CD4-positive, alpha-beta T cell treated with Interleukin-6 for 4 hours (primary cell): ENCODE measurements around the gene TMEM231.
"Not testable (repeated sequence)": the region's sequence is repeated elsewhere in the genome, so short reads cannot be mapped to it uniquely, and the experiment has no call there.

Experiments used
- DNase-seq: peaks from one replicate; pipeline ENCODE4 v3.0.0-alpha.2; 2020; ENCODE audit warnings: mixed read lengths

The TMEM231 gene

GRCh38 chr16:75566040-75566757, 10.1 kb upstream of the TMEM231 start, which contains the start of gene GABARAPL2:
GABARAPL2 (plus strand) TSS chr16:75566379; CDS start chr16:75566487, 108 bp downstream.
- peak; percentile 92 for DNase-seq

DNA sequence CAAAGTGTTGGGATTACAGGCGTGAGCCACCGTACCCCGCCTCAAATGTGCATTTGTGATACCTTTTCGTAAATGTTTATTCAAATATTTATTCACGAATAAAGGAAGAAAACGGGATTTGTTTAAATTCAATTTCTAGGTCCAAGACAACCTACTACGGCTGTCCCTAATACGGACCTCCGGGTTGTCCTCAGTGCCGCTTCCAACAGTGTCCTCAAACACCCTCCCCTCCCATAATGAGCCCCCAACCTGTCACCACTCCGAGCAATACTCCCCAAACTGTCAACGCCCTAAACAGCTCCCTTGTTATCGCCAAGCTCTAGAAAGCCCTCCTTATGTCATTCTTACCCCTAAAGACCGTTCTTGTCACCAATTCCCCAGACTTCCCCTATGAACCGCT, 9.6 kb upstream of the TMEM231 start:
- DNase-seq: no peak

DNA sequence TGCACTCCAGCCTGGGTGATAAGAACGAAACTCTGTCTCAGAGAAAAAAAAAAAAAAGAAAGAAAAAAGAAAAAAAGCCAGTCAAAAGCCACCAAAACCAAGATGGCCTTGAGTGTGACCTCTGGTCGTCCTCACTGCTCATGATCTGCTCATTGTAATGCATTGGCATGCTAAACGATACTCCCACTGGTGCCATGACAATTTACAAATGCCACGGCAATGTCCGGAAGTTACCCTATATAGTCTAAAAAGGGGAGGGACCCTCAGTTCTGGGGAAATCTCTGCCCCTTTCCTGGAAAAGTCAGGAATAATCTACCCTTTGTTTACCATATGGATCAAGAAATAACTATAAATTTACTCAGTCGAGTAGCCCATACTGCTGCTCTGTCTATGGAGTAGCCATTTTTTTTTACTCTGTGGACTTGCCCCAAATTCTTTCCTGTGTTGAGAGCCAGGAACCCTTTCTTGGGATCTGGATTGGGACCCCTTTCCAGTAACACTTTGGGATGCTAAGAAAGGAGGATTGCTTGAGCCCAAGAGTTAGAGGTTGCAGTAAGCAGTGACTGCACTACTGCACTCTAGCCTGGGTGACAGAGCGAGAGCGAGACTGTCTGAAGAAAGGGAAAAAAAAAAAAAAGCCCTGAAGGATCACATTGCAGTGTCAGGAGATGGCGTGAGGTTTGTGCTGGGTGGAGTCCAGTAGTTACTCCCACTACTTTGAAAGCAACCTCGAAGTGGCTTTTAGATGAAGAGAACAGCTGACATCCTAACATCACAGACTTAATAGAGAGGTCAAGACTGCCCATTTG, 3.7 kb upstream of the TMEM231 start:
- no peak for DNase-seq

DNA sequence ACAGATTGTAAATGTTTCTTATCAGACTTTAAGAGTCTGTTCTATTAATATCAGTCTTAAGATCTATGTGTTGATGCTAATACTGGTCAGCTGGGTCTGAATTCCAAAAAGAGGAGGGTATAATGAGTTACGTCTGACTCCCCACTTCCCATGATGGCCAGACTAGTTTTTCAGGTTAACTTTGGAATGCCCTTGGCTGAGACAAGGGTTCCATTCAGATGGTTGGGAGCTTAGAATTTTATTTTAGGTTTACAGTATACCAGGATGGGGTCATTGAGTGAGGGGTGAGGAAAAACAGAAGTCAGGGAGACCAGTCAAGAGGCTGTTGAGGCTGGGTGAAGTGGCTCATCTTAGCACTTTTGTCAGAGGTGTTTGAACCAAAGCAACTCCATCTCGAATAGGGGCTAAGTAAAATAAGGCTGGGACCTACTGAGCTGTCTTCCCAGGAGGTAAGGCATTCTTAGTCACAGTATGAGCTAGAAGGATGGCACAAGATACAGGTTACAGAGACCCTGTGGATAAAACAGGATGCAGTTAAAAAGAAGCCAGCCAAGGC, 2.9 kb upstream of the TMEM231 start:
- DNase-seq: no peak

DNA sequence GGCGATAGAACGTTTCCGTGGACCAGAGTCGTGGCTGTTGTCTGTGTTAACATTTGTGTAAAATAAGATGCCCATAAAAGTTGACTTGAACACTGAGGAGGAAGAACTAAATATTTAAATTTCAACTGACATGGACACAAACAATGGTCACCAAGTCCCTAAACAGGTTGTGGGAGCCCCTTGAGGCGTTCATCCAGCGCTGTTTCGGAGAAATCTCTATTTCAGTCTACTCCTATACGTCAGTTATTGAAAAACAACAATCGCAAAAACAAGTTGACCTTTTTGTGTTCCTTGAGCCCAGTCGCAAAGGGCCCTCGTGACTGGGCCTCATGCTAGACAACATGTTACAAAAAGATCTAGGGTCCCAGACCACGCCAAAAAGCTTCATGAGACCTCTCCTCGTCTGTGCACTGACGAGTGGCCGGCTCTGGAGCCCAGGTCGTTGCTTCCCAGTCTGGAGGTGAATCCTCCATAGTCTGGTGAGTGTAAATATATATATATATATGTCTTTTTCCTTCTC, 439 bp upstream of the TMEM231 start:
- no peak for DNase-seq

DNA sequence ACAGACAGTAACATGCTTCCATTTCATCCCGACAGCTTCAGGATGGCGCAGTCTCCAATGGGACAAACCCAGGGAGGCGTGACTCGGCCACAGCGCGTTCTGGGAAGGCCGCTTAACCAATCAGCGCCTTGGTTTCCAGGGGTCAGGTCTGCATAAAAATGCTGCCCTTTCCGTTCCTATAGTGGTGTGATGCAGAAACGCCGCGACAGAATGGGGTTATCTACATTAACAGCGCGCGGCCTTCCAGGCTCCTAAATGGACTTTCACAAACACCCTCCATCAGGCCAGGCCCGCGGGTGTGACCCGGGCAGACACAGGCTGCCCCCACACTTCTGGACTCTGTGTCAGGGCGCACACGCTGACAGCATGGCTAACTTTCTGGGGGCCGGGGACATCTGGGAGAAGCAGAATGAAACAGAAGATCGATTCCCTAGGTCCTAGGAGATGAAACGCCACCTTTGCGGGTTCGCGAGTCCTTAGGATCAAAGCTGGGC, 792 bp downstream of the TMEM231 start:
- peak; percentile 3 for DNase-seq

DNA sequence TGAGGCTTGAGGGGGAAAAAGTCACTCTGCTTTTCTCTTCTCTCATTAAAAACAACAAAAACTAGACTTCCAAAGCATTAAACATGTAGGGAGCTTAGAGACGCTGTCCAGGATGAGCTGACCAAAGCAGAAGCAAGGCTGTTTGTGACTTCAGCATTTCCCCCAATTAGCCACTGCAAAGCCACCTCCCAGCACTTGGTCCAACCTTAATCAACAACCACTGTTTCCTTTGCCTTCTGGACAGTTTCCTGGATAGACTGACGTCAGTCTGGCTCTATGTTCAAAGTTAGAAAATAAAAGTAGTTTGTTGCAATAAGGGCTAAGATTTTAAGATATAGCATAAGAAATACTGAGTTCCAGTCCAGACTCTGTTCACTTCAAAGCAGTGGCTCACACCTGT, 3.1 kb downstream of the TMEM231 start:
- no peak for DNase-seq

DNA sequence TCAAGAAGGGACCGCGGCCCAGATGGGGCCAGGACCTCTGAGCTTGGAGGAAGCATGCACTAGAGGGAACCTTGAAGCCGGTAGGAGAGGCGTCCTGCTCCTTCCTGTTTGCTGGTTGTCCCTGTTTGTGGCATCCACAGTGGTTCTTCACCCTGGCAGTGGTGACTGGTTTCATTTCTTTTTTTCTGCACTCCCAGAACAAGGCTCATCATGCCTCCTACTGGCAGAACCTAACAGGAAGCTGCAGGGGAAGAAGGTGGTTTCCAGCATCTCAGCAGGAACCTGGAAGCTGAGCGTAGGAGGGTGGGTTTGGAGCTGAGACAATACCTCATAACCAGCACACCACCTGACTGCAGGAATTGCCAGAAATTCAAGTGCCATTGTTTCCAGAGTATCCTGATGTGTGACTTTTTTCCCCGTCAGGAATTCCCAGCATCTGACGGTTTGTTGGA, 5.8 kb downstream of the TMEM231 start:
- DNase-seq: peak; percentile 25

GRCh38 chr16:75548456-75548855, 7.6 kb downstream of the TMEM231 start:
- DNase-seq: not testable (repeated sequence)

DNA sequence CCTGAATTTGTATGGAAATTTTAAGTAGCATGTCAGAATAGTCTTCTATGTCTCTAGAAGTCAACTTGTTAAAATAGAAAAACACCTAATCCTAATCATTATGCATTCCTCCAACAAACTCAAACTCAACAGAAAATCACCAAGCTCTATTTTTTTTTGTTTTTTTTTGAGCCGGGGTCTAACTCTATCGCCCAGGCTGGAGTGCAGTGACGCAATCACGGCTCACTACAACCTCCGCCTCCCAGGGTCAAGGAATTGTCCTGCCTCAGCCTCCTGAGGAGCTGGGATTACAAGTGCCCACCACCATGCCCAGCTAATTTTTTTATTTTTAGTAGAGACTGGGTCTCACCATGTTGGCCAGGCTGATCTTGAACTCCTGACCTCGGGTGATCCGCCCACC, 9.8 kb downstream of the TMEM231 start:
- DNase-seq: no peak

GRCh38 chr16:75545879-75546278, 10.2 kb downstream of the TMEM231 start:
- DNase-seq: not testable (repeated sequence)

DNA sequence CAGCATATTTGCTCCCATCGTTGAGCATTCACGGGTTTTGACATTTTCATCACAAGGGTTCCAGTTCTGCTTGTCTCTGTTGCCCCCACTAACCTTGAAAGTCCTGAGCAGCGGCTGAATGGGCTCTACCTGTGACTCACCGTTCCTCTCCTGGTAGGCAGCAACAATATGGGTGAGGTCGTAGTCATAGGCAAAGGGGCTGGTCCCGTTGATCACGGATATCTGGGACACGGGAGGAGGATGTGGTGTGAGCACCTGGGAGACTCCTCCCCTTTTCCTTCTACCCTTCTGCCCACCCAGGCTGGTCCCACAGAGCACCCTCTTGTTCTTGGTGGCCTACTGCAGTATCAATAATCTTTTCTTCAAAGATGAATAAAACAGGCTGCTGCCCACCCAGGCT, 13.6 kb downstream of the TMEM231 start:
- not testable (repeated sequence) for DNase-seq

DNA sequence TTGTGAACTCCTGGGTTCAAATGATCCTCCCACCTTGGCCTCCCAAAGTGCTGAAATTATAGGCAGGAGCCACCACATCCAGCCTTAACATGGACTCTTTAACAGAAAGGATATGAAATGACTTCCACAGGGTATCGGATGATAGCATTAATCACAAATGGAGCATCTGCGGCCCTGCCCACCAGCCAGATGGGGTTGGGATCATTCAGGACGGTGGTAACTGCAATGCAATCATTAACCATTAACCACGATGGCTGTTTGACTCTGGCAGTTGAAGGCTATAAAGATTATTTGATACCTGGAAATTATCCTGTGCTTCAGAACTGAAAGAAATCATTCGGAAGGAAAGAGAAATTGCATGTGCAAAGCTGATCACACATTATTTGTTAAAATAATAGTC, 14.8 kb downstream of the TMEM231 start:
- DNase-seq: no peak

- not testable (repeated sequence) for DNase-seq
These were observed 17.0 kb downstream of the TMEM231 start for GRCh38 chr16:75538882-75539565.

GRCh38 chr16:75537776-75538175, 18.3 kb downstream of the TMEM231 start:
- no peak for DNase-seq

- DNase-seq: no peak
These were observed 20.2 kb downstream of the TMEM231 start, which contains the start of gene CHST5 for GRCh38 chr16:75535901-75536300. CHST5 (minus strand) TSS chr16:75536108; CDS start chr16:75530384, 5,724 bp downstream.

DNA sequence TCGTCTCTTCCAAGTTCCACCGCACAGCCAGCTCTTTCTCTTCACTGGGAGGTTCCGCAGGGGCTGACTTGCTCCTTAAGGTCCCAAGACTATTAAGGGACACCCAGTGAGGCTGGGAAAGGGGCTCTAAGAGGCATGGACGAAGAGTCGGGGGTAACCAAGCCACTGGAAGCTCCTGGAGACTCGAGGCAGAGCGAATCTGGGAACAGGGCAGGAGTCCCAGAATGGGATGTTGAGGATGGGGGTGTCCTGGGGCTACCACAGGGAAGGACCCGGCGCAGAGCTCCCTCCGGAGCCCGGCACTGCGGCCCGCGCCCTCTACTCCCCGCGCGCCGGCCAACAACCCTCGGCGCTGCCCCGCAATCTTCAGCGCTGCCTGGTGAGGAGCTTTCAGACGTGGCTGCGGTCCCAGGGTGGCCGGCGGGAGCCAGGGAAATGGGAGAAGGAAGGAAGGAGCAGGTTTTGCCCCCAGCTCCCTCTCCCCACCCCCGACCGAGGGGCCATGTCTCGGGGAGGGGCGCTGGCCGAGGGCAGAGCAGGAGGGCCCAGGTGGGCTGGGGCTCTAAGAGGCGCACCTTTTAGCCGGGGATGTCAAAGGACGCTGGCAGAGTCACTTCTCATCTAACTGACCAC, 20.7 kb downstream of the TMEM231 start:
- no peak for DNase-seq

- no peak for DNase-seq
These were observed 21.4 kb downstream of the TMEM231 start for GRCh38 chr16:75534560-75535205.

DNA sequence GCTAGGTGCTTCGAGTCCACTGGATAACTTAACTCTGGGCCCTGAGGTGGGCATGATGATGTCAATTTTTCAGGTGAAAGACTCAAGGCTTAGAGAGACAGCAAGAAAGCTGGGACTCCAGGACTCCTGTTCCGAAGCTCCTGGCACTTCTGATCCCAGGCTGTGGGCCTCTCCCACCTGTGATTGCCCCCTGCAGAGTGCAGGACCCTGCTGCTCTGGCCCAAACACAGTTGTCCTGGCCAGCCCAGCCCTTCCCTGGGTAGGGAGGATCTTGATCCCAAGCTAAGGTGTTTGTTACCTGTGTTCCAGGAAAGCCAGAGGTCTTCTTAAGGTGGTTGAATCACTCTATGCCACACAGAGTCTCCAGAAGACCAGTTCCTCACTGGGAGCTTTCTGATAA, 23.3 kb downstream of the TMEM231 start:
- DNase-seq: no peak

DNA sequence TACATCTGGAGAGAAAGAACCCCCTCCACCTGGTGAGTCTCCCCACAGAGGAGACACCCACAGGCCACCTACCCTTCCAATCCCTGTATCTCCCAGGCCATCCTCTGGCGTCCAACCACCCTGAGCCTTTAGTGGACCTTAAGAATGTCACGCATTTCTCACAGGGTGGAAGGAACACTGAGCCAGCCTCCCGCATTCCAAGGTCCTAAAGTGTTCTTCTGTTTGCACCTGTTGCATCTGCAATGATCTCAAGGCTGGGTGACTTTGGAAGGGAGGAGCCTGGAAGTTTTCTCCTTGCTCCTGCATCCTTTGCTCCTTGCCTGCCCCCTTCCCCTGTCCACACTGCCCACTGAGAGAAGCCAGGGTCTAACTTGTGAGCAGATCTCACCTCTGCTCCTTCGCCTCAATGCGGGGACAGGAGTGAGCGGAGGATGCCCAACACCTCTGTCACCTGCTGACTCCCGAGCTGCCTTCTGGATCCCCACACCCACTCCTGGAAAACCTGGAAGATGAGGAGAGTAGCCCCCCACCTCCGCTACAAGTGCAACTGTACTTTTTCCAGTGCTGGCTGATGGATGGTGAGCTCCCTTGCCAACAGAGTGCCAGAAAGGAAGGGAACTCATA, 23.8 kb downstream of the TMEM231 start:
- DNase-seq: no peak

DNA sequence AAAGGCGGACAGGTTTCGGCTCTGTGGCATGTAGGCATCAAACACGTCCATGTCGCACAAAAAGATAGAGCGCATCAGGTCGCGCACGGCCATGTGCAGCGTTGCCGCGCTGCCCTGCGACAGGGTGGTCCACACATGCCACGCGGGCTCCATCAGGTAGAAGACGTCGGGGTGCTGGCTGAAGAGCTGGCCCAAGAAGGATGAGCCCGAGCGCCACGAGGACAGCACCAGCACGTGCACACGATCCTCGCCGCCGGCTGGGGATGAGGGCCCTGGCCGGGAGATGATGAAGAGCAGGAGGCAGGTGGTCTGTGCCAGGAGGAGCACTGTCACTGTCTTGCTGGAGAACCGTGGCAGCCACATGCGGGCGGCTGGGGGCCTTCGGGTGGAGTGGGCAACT, 26.1 kb downstream of the TMEM231 start:
- DNase-seq: no peak
